Measurements from ENCODE around the gene GPR75. TPM values are rescaled to one million over a fixed set of nuclear protein-coding genes. Genes with fewer than 3 reads are reported as not detected.

The GPR75 gene
- total RNA-seq, 1 donor from 2014 or later: 5.2 TPM

DNA sequence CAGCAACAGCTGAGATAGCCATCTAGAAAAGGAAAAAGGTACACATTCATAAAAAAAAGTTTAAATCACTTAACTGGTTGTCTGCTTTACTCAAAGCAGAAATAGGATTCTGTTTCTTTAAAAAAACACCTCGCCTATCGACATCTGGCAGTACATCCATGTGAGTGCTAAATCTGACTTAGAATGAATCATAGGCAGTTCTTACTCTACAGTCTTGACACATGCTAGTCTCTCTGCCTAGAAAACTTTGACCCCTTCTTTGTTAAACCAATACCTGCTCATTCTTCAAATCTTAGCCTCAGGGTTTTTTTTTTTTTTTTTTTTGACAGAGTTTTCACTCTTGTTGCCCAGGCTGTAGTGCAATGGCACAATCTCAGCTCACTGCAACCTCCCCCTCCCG is 37.1 kb upstream of the GPR75 start:
- H3K9me3 Mint-ChIP-seq: no peaks in the 10 kb centered on the region
- H3K4me3 Mint-ChIP-seq: no peak overlapping the region
- H3K4me1 Mint-ChIP-seq: no peaks in the 10 kb centered on the region
- peaks cover 49% of the 10 kb centered on the region for H3K36me3 Mint-ChIP-seq
- H3K27ac Mint-ChIP-seq: peak overlapping the region; percentile 9
- no peak for DNase-seq (ENCODE audit: low spot score in 2 of 2, unreplicated experiment in 2 of 2)
- H3K27me3 Mint-ChIP-seq (ENCODE audit: low read depth): no peaks in the 10 kb centered on the region
- TF ChIP-seq, protein P1, sequence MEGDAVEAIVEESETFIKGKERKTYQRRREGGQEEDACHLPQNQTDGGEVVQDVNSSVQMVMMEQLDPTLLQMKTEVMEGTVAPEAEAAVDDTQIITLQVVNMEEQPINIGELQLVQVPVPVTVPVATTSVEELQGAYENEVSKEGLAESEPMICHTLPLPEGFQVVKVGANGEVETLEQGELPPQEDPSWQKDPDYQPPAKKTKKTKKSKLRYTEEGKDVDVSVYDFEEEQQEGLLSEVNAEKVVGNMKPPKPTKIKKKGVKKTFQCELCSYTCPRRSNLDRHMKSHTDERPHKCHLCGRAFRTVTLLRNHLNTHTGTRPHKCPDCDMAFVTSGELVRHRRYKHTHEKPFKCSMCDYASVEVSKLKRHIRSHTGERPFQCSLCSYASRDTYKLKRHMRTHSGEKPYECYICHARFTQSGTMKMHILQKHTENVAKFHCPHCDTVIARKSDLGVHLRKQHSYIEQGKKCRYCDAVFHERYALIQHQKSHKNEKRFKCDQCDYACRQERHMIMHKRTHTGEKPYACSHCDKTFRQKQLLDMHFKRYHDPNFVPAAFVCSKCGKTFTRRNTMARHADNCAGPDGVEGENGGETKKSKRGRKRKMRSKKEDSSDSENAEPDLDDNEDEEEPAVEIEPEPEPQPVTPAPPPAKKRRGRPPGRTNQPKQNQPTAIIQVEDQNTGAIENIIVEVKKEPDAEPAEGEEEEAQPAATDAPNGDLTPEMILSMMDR (IDR thresholded peaks at IDR 0.05; ENCODE audit: unreplicated experiment): no peak

DNA sequence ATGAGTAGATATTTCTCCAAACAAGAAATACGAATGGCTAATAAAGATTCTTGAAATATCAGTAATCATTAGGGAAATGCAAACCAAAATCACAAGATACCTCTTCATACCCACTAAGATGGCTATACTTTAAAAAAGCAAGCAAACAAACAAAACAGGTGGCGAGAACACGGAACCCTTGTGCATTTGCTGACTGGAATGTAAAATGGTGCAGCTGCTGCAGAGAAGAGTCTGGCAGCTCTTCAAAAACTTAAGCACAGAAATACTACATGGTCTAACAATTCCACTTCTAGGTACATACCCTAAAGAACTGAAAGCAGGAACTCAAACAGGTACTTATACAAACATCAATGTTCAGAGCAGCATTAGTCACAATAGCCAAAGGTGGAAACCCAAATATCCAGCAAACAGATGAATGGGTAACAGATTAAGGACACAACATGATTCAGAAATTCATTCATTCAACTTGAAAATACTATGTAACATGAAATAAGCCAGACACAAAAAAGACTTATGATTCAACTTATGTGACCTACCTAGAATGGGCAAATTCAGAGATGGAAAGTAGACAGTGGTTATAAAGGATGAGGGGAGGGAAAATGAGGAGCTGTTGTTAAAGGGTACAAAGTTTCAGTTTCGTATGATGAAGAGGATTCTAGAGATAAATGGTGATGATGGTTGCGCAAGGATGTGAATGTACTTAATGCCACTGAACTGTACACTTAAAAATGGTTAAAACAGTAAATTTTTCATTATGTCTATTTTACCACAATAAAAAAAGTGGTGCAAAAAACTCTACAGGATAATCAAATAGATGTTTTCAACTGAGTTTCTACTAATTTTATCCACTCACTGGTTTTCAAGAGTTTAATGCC is 26.9 kb upstream of the GPR75 start:
- no peak overlapping the region for H3K27ac Mint-ChIP-seq
- no peak for DNase-seq (ENCODE audit: low spot score in 2 of 2, unreplicated experiment in 2 of 2)
- TF ChIP-seq, protein P1 (IDR thresholded peaks at IDR 0.05; ENCODE audit: unreplicated experiment): no peak
- peaks cover 61% of the 10 kb centered on the region for H3K36me3 Mint-ChIP-seq
- H3K27me3 Mint-ChIP-seq (ENCODE audit: low read depth): no peaks in the 10 kb centered on the region
- H3K4me3 Mint-ChIP-seq: no peak overlapping the region
- no peaks in the 10 kb centered on the region for H3K9me3 Mint-ChIP-seq
- no peaks in the 10 kb centered on the region for H3K4me1 Mint-ChIP-seq

- no peak overlapping the region for H3K27ac Mint-ChIP-seq
- TF ChIP-seq, protein P1 (IDR thresholded peaks at IDR 0.05; ENCODE audit: unreplicated experiment): no peak
- no peaks in the 10 kb centered on the region for H3K4me1 Mint-ChIP-seq
- DNase-seq (ENCODE audit: low spot score in 2 of 2, unreplicated experiment in 2 of 2): no peak
- H3K36me3 Mint-ChIP-seq: peaks cover 59% of the 10 kb centered on the region
- no peaks in the 10 kb centered on the region for H3K9me3 Mint-ChIP-seq
- H3K4me3 Mint-ChIP-seq: no peak overlapping the region
- no peaks in the 10 kb centered on the region for H3K27me3 Mint-ChIP-seq (ENCODE audit: low read depth)
Observed at GRCh38 chr2:53884883-53885282, 25.1 kb upstream of the GPR75 start.

DNA sequence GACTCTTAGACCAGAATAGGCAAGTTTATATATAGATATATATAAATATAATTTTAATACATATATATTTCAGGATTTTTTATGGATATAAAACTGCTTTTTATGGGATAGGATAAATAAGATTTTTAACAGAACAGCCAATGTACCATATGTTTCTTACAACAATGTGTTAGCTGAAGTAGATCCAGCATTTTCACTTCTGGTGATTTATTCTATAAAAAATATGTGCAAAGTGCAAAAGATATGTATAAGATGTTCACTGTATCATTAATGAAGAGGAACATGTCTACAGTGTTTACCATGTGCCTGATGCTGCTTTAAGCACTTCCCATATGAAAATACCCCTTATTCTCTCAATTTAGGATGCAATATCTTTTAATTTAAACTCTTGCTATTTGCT is 22.2 kb upstream of the GPR75 start:
- DNase-seq (ENCODE audit: low spot score in 2 of 2, unreplicated experiment in 2 of 2): no peak
- TF ChIP-seq, protein P1 (IDR thresholded peaks at IDR 0.05; ENCODE audit: unreplicated experiment): no peak
- Mint-ChIP-seq H3K36me3 (peaks cover 54% of the 10 kb centered on the region), H3K4me3 (no peak overlapping the region), H3K27me3 (ENCODE audit: low read depth) (no peaks in the 10 kb centered on the region), H3K27ac (no peak overlapping the region), H3K9me3 (peaks cover 7% of the 10 kb centered on the region), H3K4me1 (no peaks in the 10 kb centered on the region)

- no peak for DNase-seq (ENCODE audit: low spot score in 2 of 2, unreplicated experiment in 2 of 2)
- Mint-ChIP-seq H3K4me1 (no peaks in the 10 kb centered on the region), H3K27me3 (ENCODE audit: low read depth) (no peaks in the 10 kb centered on the region), H3K36me3 (peaks cover 49% of the 10 kb centered on the region), H3K9me3 (peaks cover 7% of the 10 kb centered on the region), H3K4me3 (no peak overlapping the region), H3K27ac (no peak overlapping the region)
- TF ChIP-seq, protein P1 (IDR thresholded peaks at IDR 0.05; ENCODE audit: unreplicated experiment): no peak
Observed at GRCh38 chr2:53881360-53881759, 21.6 kb upstream of the GPR75 start.
